Mesothelial cell of epicardium (in vitro differentiated cells): ENCODE results near the gene AFAP1L1. TPM values are rescaled to one million over a fixed set of nuclear protein-coding genes. Genes with fewer than 3 reads are reported as not detected.

Source experiments
- DNase-seq, 2 experiments: peaks; one replicate each; pipeline ENCODE4 v3.0.0; 2021; ENCODE audit warnings: low spot score in 2 of 2; ENCODE audit not compliant: unreplicated experiment in 2 of 2
- H3K27ac Mint-ChIP-seq: 2 replicates; pipeline ENCODE4 v1.8.0; 2021; ENCODE audit warnings: mixed read lengths
- H3K27me3 Mint-ChIP-seq: 2 replicates; pipeline ENCODE4 v1.8.0; 2021; ENCODE audit warnings: low read depth, mixed read lengths
- H3K36me3 Mint-ChIP-seq: 2 replicates; pipeline ENCODE4 v1.8.0; 2021; ENCODE audit warnings: mixed read lengths
- H3K4me1 Mint-ChIP-seq: 2 replicates; pipeline ENCODE4 v1.8.0; 2021; ENCODE audit warnings: mixed read lengths
- H3K4me3 Mint-ChIP-seq: 2 replicates; pipeline ENCODE4 v1.8.0; 2021; ENCODE audit warnings: mild to moderate bottlenecking, moderate library complexity, mixed read lengths
- H3K9me3 Mint-ChIP-seq: 2 replicates; pipeline ENCODE4 v1.8.0; 2021; ENCODE audit warnings: mixed read lengths
- total RNA-seq: library from RNA; stranded (reverse); gene quantifications from 3 replicates; pipeline ENCODE4 v1.2.1, GENCODE V29; 2021
- TF ChIP-seq, protein P1 (sequence below): fragments of 200-600 bp; sonication (generic); IDR thresholded peaks from one replicate; pipeline ENCODE4 v1.5.0; 2021; ENCODE audit warnings: antibody characterized with exemption; ENCODE audit not compliant: unreplicated experiment

Gene AFAP1L1
- total RNA-seq, 1 donor from 2014 or later = 0.63 TPM

DNA sequence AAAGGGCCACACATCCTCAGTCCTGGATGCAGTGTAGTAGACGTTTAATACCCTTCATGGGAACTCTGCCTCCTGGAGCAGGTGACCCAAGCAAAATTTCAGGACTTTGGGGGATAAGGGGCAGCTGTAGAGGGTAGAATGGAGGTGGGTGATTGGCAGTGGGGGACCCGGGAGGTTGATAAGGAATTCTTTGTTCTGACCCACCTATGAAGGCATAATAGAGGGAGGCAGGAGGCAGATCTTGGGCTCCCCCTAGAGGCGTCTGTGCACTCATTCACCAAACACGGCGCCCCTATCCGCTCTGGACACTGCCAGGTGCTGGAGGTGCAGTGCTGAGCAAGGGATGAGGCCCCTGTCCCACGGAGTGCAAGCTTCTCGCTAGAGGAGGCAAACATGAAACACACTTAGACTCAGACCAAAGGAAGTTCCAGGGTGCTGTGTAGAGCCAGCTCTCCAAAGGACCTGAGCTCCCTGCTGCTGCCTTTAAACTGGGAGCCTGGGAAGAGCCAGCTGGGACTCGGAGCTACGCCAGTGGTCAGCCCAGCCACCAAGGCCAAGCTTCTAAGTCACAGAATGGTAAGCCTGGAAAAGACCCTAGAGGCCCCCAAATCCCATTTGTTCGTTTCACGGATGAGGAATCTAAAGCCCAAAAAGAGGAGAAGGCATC, 99.8 kb downstream of the AFAP1L1 start:
- Mint-ChIP-seq H3K36me3 (no peaks in the 10 kb centered on the region), H3K9me3 (no peaks in the 10 kb centered on the region), H3K27me3 (no peaks in the 10 kb centered on the region), H3K4me1 (peaks cover 7% of the 10 kb centered on the region), H3K27ac (no peak overlapping the region), H3K4me3 (no peak overlapping the region)
- TF ChIP-seq, protein P1, sequence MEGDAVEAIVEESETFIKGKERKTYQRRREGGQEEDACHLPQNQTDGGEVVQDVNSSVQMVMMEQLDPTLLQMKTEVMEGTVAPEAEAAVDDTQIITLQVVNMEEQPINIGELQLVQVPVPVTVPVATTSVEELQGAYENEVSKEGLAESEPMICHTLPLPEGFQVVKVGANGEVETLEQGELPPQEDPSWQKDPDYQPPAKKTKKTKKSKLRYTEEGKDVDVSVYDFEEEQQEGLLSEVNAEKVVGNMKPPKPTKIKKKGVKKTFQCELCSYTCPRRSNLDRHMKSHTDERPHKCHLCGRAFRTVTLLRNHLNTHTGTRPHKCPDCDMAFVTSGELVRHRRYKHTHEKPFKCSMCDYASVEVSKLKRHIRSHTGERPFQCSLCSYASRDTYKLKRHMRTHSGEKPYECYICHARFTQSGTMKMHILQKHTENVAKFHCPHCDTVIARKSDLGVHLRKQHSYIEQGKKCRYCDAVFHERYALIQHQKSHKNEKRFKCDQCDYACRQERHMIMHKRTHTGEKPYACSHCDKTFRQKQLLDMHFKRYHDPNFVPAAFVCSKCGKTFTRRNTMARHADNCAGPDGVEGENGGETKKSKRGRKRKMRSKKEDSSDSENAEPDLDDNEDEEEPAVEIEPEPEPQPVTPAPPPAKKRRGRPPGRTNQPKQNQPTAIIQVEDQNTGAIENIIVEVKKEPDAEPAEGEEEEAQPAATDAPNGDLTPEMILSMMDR = peak; percentile 58
- peak in 1 of 2 experiments; percentile 67 for DNase-seq

DNA sequence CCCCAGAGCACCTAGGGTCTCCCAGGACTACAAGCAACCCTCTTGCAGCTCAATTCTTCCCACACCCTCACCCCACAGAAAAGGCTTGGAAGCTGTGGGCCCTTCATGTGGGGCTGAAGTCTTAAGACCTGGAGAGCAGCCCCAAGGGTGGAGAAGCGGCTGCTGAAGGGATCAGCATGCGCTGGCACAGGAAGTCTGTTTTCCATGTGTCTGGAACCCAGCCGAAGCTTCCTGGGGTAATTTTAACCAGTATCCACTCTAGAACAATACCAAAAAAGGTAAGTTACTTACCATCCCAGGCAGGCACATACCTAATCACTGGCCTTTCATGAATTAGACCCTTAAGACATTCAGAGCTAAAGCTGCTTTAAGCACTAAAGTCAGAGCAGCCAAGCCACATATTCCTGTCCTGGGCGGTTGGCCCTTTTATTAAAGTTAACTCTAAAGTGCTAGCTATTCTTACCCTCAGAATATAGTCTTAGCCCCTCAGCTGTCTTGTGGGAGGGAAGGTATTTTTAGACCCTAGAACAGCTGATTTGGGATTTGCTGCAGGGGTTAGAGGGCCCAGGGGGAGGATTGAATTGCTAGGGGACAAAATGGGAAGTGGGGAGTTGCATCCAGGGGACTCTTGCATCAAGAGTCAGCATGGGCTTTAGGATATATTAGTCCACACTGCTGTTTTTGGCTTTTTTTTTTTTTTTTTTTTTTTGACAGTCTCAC, 100.6 kb downstream of the AFAP1L1 start:
- Mint-ChIP-seq H3K4me3 (no peak overlapping the region), H3K4me1 (peaks cover 7% of the 10 kb centered on the region), H3K9me3 (no peaks in the 10 kb centered on the region), H3K36me3 (no peaks in the 10 kb centered on the region), H3K27me3 (no peaks in the 10 kb centered on the region), H3K27ac (no peak overlapping the region)
- no peak for DNase-seq
- TF ChIP-seq, protein P1 = no peak

DNA sequence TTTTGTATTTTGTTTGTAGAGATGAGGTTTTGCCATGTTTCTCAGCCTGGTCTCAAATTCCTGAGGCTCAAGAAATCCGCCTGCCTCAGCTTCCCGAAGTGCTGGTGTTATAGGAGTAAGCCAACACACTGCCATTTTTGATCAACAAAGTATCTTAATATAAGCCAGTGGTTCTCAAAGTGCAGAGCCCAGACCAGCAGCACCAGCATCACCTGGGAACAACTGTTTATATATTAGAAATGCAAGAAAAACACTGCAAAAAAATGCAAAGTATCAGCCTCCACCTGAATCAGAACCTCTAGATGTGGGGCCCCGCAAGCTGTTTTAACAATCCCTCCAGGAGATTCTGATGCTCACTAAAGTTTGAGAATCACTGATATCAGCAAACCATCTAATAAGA, 101.3 kb downstream of the AFAP1L1 start:
- H3K4me1 Mint-ChIP-seq = peaks cover 7% of the 10 kb centered on the region
- DNase-seq = no peak
- TF ChIP-seq, protein P1 = no peak
- H3K27me3 Mint-ChIP-seq = no peaks in the 10 kb centered on the region
- H3K36me3 Mint-ChIP-seq = no peaks in the 10 kb centered on the region
- no peak overlapping the region for H3K27ac Mint-ChIP-seq
- H3K9me3 Mint-ChIP-seq = no peaks in the 10 kb centered on the region
- no peak overlapping the region for H3K4me3 Mint-ChIP-seq

DNA sequence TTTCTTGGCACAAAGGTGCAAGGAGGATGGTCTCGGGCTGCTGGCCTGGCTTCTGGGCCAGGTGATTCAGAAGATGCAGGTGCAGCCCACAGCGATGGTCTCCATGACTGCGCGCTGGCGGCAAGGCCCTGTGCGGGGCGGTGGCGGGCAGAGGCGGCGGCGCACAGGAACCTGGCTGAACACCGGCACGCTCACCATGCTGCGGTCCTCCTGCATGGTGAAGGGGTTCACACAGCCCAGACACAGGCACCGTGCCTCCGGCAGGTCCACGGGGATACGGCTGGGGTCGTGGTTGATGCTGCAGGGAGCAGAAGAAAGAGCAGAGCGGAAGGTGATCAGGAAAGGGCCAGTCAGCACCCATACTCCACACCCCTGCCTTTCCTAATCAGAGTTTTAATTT, 102.6 kb downstream of the AFAP1L1 start:
- no peaks in the 10 kb centered on the region for H3K9me3 Mint-ChIP-seq
- H3K27me3 Mint-ChIP-seq = no peaks in the 10 kb centered on the region
- no peak overlapping the region for H3K4me3 Mint-ChIP-seq
- no peak overlapping the region for H3K27ac Mint-ChIP-seq
- TF ChIP-seq, protein P1 = no peak
- no peaks in the 10 kb centered on the region for H3K36me3 Mint-ChIP-seq
- H3K4me1 Mint-ChIP-seq = peaks cover 12% of the 10 kb centered on the region
- no peak for DNase-seq

DNA sequence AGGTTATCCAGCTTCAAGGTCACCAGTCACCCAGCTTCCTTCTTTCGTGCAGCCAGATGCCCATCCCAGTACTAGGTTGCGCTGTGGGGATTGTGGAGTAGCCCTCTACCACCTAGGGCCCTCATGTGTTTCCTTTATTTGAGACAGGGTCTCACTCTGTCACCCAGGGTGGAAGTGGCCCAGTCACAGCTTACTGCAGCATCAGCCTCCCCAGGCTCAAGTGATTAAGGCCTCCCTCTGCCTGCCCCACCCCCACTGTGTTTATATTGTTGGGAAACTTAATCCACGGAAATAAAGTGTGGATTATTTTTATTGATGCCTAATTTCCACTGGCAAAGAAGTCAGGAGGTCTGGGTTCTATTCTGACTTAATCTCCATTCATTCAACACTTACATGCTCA, 103.1 kb downstream of the AFAP1L1 start:
- H3K36me3 Mint-ChIP-seq = no peaks in the 10 kb centered on the region

More for the DNA sequence above, 103.1 kb downstream of the AFAP1L1 start:
- no peak overlapping the region for H3K27ac Mint-ChIP-seq
- peaks cover 12% of the 10 kb centered on the region for H3K4me1 Mint-ChIP-seq
- no peaks in the 10 kb centered on the region for H3K27me3 Mint-ChIP-seq
- no peak overlapping the region for H3K4me3 Mint-ChIP-seq
- TF ChIP-seq, protein P1 = no peak
- H3K9me3 Mint-ChIP-seq = no peaks in the 10 kb centered on the region
- no peak for DNase-seq
